H1 (cell line): Measurements from ENCODE around the gene PLB1.

Experiments
- CREB1 ChIP-seq: IDR thresholded peaks from 2 replicates; pipeline ENCODE4 v1.6.1; 2012; ENCODE audit warnings: inconsistent platforms
- EGR1 ChIP-seq: IDR thresholded peaks from 2 replicates; pipeline ENCODE4 v1.6.1; 2011; ENCODE audit warnings: low read depth, low read length, borderline replicate concordance
- GABPA ChIP-seq: IDR thresholded peaks from 2 replicates; pipeline ENCODE4 v1.6.1; 2011; ENCODE audit warnings: mild to moderate bottlenecking, low read length, moderate library complexity, borderline replicate concordance; ENCODE audit not compliant: insufficient read depth
- POLR2A ChIP-seq, 2 experiments: IDR thresholded peaks; 1 replicate in 1 of 2; 2 replicates in 1 of 2; pipeline ENCODE4 v1.6.1; 2011; ENCODE audit warnings: low read depth in 2 of 2, low read length in 2 of 2, mild to moderate bottlenecking in 2 of 2; ENCODE audit errors: control extremely low read depth in 1 of 2
- SAP30 ChIP-seq: fragments of 300-600 bp; sonication (generic); IDR thresholded peaks from 2 replicates; pipeline ENCODE4 v1.7.1; 2012; ENCODE audit warnings: low read length, moderate library complexity, mild to moderate bottlenecking, inconsistent platforms; ENCODE audit not compliant: insufficient read depth, insufficient replicate concordance
- SIN3A ChIP-seq, 2 experiments: IDR thresholded peaks in 1 of 2; conservative IDR thresholded peaks in 1 of 2; 2 replicates each; pipeline ENCODE4 v1.6.1; 2011 to 2012; ENCODE audit warnings: low read length in 2 of 2, improper control_type of control experiment in 1 of 2, low read depth in 1 of 2, mild to moderate bottlenecking in 1 of 2
- SUZ12 ChIP-seq: fragments of 200-600 bp; sonication (generic); IDR thresholded peaks from 2 replicates; pipeline ENCODE4 v1.6.1; 2012; ENCODE audit warnings: mild to moderate bottlenecking, inconsistent platforms, low read length, moderate library complexity, mixed read lengths
- TBP ChIP-seq: IDR thresholded peaks from 2 replicates; pipeline ENCODE4 v1.6.1; 2011; ENCODE audit warnings: low read depth, low read length, improper control_type of control experiment
- TF ChIP-seq, protein P1 (sequence below), 3 experiments: IDR thresholded peaks; 1 replicate in 2 of 3; 2 replicates in 1 of 3; pipeline versions ENCODE4 v1.5.1 to v1.6.1; 2011; ENCODE audit warnings: low read length in 3 of 3, mild to moderate bottlenecking in 3 of 3, inconsistent platforms in 2 of 3, low read depth in 1 of 3, moderate library complexity in 1 of 3; ENCODE audit not compliant: insufficient read depth in 1 of 3; ENCODE audit errors: control extremely low read depth in 1 of 3

GRCh38 chr2:28616396-28616999 is 120.6 kb downstream of the PLB1 start:
- TF ChIP-seq, protein P1, sequence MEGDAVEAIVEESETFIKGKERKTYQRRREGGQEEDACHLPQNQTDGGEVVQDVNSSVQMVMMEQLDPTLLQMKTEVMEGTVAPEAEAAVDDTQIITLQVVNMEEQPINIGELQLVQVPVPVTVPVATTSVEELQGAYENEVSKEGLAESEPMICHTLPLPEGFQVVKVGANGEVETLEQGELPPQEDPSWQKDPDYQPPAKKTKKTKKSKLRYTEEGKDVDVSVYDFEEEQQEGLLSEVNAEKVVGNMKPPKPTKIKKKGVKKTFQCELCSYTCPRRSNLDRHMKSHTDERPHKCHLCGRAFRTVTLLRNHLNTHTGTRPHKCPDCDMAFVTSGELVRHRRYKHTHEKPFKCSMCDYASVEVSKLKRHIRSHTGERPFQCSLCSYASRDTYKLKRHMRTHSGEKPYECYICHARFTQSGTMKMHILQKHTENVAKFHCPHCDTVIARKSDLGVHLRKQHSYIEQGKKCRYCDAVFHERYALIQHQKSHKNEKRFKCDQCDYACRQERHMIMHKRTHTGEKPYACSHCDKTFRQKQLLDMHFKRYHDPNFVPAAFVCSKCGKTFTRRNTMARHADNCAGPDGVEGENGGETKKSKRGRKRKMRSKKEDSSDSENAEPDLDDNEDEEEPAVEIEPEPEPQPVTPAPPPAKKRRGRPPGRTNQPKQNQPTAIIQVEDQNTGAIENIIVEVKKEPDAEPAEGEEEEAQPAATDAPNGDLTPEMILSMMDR (IDR thresholded peaks at IDR 0.05; ENCODE audit: control extremely low read depth in 1 of 3, insufficient read depth in 1 of 3, low read depth in 1 of 3, low read length in 3 of 3), result no peak
- no peak for TF ChIP-seq POLR2A (IDR thresholded peaks at IDR 0.05; ENCODE audit: control extremely low read depth in 1 of 2, low read depth in 2 of 2, low read length in 2 of 2)
- no peak for TF ChIP-seq SIN3A (conservative IDR thresholded peaks at IDR 0.05 in 1 of 2, IDR thresholded peaks at IDR 0.05 in 1 of 2; ENCODE audit: low read depth in 1 of 2, low read length in 2 of 2)
- no peak for TF ChIP-seq SAP30
- TF ChIP-seq SUZ12, result no peak
- no peak for TF ChIP-seq CREB1
- no peak for TF ChIP-seq GABPA
- TF ChIP-seq TBP, result no peak
- no peak for TF ChIP-seq EGR1
